Measurements from ENCODE around the gene UST.

DNA sequence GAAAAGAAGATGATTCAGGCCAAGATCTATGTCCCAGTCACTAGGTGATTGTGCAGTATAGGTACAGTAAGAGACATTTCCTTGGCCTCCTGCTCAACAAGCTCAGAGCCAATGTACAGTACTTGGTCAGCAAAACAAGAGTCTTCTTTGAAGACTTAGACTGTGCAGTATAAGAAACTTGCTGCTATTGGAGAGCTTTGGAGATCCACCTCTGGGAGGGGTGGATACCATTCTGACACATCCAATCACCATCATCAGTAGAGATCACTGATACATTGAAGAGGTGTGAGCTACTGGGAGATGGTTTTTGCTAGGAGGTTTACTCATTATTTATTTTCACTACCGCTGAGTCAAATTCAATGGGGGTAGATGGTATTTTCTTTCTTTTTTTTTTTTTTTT lies 77.5 kb downstream of the UST start:
- TF ChIP-seq, protein P1, sequence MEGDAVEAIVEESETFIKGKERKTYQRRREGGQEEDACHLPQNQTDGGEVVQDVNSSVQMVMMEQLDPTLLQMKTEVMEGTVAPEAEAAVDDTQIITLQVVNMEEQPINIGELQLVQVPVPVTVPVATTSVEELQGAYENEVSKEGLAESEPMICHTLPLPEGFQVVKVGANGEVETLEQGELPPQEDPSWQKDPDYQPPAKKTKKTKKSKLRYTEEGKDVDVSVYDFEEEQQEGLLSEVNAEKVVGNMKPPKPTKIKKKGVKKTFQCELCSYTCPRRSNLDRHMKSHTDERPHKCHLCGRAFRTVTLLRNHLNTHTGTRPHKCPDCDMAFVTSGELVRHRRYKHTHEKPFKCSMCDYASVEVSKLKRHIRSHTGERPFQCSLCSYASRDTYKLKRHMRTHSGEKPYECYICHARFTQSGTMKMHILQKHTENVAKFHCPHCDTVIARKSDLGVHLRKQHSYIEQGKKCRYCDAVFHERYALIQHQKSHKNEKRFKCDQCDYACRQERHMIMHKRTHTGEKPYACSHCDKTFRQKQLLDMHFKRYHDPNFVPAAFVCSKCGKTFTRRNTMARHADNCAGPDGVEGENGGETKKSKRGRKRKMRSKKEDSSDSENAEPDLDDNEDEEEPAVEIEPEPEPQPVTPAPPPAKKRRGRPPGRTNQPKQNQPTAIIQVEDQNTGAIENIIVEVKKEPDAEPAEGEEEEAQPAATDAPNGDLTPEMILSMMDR (optimal IDR thresholded peaks at IDR 0.05 in 1 of 3, IDR thresholded peaks at IDR 0.05 in 1 of 3, conservative IDR thresholded peaks at IDR 0.05 in 1 of 3; ENCODE audit: extremely low read depth in 1 of 3, insufficient read depth in 2 of 3, low read length in 3 of 3), result no peak
- TF ChIP-seq EZH2 (IDR thresholded peaks at IDR 0.05; ENCODE audit: low read length), result no peak
